Ishikawa (cell line): Measurements from ENCODE around the gene CFAP77.

Source experiments
- CEBPB ChIP-seq: IDR thresholded peaks from 2 replicates; pipeline ENCODE4 v1.6.1; 2012
- FOXM1 ChIP-seq: IDR thresholded peaks from 2 replicates; pipeline ENCODE4 v1.6.1; 2012; ENCODE audit warnings: low read depth, borderline replicate concordance
- RAD21 ChIP-seq: IDR thresholded peaks from 2 replicates; pipeline ENCODE4 v1.6.1; 2012; ENCODE audit warnings: low read depth
- TEAD4 ChIP-seq: IDR thresholded peaks from 2 replicates; pipeline ENCODE4 v1.6.1; 2012

DNA sequence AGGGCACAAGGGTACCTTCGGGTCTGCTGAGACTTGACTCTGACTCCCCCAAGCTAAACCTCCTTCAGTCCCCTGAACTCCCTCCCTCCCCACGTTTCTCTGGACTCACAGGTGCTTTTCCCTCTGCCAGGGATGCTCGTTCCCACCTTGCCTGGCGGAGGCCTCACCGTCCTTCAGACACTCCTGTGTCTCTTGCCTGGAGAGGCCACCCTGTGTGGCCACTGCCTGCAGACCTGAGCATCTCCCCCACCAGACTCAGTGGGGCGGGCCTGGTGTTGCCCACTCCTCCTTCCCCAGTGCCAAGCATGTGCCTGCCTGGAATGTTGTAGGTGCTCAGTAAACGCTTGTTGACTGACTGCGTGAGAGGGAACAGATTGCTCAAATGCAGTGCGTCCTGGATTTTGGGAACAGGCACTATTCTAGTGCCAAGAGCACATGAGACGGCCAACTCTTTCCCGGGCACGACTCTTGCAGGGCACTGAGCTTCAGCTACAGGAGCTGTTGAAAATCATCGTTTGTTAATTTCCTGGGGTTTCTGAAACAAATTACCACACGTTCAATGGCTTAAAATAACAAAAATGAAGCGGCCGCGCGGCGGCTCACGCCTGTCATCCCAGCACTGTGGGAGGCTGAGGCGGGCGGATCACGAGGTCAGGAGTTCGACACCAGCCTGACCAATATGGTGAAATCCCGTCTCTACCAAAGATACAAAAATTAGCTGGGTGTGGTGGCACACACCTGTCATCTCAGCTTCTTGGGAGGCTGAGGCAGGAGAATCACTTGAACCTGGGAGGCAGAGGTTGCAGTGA lies 101.4 kb downstream of the CFAP77 start:
- no peak for TF ChIP-seq FOXM1
- TF ChIP-seq TEAD4, result no peak
- no peak for TF ChIP-seq CEBPB
- TF ChIP-seq RAD21, result no peak
